ENCODE measurements around the gene ANKRD10. TPM values are rescaled to one million over a fixed set of nuclear protein-coding genes. Genes with fewer than 3 reads are reported as not detected.
"Not testable (repeated sequence)": the region's sequence is repeated elsewhere in the genome, so short reads cannot be mapped to it uniquely, and the experiment has no call there.

The ANKRD10 gene
- total RNA-seq, 2 donors from 2014 or later: 114 to 138 TPM

DNA sequence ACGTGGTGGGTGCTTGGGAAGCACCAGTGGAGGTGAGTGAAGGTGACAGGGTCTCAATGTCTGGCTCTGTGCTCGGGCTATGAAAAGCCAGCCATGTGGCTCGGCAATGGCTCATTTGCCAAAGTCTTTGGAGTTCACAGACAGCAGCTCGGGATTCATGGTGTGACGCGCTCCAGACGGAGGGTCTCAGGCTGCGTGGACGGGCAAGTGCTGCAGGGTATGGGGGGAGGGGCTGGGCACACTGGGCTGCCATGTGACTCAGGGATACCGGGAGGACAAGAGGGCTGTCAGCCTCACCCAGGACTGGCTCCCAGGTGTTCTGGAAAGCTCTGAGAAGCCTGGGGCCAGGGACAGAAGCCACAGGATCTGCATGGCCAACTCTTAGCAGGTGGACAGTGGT is 32.5 kb upstream of the ANKRD10 start:
- intact Hi-C loops (cut with DNase I): loop anchor here in 1 of 2 donors (10.0 kb wide), 1 partner anchor 97 kb away; no protein-coding TSS in a partner anchor
- not testable (repeated sequence) for DNase-seq (ENCODE audit: low spot score)

GRCh38 chr13:110945928-110946570 is 31.2 kb upstream of the ANKRD10 start:
- DNase-seq (ENCODE audit: low spot score): no peak
- intact Hi-C loops (cut with DNase I): loop anchor here in 1 of 2 donors (10.0 kb wide), 1 partner anchor 99 kb away; no protein-coding TSS in a partner anchor

DNA sequence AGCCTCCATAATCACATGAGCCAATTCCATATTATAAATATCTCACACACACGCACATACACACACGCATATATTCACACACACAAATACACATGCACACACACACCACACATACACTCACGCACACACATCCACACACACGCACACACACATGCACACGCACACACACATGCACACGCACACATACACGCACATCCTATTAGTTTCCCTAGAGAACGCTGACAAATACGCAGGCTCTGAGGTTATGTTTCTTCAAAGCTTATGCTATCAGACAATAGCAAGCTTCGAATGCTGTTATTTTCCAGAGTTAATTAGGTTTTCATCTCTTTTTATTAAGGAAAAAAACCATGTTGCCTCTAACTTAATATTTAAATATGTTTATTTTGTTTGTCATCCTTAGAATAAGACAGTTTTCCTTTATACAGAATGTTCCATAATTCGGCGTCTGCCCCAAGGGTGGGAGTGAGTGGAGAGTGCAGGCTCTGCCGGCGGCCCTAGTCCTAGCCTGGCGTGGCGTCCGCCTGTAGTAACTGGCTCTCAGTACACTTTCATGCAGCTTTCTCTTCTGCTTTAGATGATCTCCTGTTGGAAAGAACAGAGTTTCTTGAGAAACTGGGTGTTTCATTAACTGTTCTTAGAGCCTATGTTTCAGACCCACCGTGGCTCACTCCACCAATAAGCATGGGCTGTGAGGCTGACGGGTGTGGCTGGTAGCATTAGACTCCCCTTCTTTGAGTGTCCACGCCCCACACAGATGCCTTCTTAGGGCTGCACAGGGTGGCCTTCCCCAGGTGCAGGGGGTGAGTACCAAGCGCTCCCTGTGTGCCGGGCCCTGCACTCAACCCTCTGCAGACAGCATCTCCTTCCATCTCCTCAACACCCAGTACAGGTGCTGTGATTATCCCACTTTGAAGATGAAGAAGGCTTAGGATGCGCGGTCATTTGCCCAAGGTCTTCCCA is 30.4 kb upstream of the ANKRD10 start:
- DNase-seq (ENCODE audit: low spot score): no peak
- intact Hi-C loops (cut with DNase I): loop anchor here in 1 of 2 donors (10.0 kb wide), 1 partner anchor 100 kb away; no protein-coding TSS in a partner anchor

DNA sequence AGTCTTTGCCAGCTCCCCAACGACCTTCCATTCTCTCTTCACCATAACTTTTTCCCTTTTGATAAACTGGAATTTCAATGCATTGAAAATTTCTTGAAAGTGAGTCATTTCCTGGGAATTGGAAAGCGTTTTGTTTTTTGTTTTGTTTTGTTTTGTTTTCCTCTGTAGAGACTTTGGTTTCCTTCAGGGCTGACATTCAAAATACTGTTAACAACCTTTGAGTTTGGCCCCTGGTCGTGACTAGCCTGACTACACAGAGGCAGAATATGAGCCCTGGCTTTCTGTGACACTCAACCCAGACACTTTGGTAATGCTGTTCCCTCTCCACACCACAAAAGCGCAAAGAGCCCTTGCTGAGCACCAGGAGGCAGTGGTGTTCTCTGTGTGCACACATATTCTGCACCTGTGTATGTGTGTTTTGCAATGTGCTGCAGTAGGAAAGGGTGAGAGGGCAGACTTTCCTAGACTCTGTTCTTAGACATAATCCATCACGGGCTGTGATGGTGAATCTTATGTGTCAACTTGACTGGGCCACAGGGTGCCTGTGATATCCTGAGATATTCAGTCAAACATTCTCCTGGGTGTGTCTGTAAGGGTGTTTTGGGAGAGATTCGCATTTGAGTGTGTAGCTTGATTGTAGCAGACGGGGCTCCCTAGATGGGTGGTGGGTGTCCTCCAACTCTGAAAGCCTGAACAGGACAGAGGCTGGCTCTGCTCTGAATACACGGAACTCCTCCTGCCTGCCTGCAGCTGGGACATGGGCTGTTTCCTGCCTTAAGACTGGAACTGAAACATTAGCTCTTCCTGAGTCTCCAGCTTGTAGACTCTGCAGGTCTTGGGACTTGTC is 29.5 kb upstream of the ANKRD10 start:
- intact Hi-C loops (cut with DNase I): loop anchor here in 1 of 2 donors (10.0 kb wide), 1 partner anchor 100 kb away; no protein-coding TSS in a partner anchor
- no peak for DNase-seq (ENCODE audit: low spot score)

- DNase-seq (ENCODE audit: low spot score): no peak
- intact Hi-C loops (cut with DNase I): loop anchor here in 1 of 2 donors (10.0 kb wide), 1 partner anchor 102 kb away; no protein-coding TSS in a partner anchor
Measured at GRCh38 chr13:110942248-110942981, 27.5 kb upstream of the ANKRD10 start.

- intact Hi-C loops (cut with DNase I): loop anchor here in 1 of 2 donors (10.0 kb wide), 1 partner anchor 96 kb away; no protein-coding TSS in a partner anchor
- no peak for DNase-seq (ENCODE audit: low spot score)
Measured at GRCh38 chr13:110938662-110939421, 24.0 kb upstream of the ANKRD10 start.

DNA sequence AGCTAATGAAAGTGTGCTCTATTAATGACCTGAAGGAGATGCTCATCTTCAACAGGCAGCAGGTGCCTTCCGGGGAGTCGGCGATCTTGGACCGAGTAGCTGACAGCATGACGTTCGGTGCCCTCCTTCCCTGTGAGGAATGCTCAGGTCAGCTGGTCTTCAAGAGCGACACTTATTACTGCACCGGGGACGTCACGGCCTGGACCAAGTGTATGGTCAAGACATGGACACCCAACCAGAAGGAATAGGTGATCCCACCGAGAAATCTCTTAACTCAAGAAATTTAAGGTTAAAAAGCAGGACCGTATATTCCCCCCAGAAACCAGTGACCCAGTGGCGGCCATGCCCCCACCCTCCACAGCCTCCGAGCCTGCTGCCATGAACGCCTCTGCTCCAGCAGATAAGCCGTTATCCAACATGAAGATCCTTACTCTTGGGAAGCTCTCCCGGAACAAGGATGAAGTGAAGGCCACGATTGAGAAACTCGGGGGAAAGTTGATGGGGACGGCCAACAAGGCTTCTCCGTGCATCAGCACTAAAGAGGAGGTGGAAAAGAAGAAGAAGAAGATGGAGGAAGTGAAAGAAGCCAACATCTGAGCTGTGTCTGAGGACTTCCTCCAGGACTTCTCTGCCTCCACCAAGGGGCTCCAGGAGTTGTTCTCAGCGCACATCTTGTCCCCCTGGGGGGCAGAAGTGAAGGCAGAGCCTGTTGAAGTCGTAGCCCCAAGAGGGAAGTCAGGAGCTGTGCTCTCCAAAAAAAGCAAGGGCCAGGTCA is 22.8 kb upstream of the ANKRD10 start:
- intact Hi-C loops (cut with DNase I): loop anchor here in 1 of 2 donors (10.0 kb wide), 1 partner anchor 97 kb away; no protein-coding TSS in a partner anchor
- DNase-seq (ENCODE audit: low spot score): no peak

DNA sequence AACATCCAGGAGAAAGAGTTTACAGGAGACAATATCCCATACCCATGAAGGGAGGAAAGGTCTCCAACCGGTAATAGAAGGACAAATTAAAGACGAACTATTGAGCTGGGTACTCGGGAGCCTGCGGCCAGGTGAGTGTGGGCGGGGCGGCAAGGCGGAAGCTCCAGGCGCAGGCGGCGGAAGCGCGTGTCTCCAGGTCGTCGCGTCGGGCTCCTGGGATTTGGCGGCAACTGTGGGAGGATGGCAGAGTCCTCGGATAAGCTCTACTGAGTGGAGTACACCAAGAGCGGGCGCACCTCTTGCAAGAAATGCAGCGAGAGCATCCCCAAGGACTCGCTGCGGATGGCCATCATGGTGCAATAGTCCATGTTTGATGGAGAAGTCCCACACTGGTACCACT is 21.6 kb upstream of the ANKRD10 start:
- DNase-seq (ENCODE audit: low spot score): no peak
- intact Hi-C loops (cut with DNase I): loop anchor here in 1 of 2 donors (10.0 kb wide), 1 partner anchor 98 kb away; no protein-coding TSS in a partner anchor

DNA sequence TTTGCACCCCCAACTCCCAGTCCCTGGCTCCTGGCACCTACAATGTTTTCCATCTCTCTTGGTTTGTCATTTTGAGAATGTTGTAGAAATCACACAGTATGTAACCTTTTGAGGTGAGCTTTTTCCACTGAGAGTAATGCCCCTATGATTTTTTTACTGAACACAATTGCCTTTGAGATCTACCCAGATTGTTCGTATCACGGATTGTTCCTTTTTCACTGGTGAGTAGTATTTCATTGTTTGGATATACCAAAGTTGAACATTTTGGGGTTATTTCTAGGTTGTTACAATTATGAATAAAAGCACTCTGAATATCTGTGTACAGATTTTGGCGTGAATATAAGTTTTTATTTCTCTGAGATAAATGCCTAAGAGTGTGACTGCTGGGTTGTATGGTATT is 17.7 kb upstream of the ANKRD10 start:
- intact Hi-C loops (cut with DNase I): loop anchor here in 1 of 2 donors (10.0 kb wide), 1 partner anchor 102 kb away; no protein-coding TSS in a partner anchor
- DNase-seq (ENCODE audit: low spot score): no peak

- intact Hi-C loops (cut with DNase I): no loop called here
- no peak for DNase-seq (ENCODE audit: low spot score)
Measured at GRCh38 chr13:110929104-110929777, 14.4 kb upstream of the ANKRD10 start.

- intact Hi-C loops (cut with DNase I): no loop called here
- no peak for DNase-seq (ENCODE audit: low spot score)
Measured at GRCh38 chr13:110925023-110925612, 10.2 kb upstream of the ANKRD10 start.

DNA sequence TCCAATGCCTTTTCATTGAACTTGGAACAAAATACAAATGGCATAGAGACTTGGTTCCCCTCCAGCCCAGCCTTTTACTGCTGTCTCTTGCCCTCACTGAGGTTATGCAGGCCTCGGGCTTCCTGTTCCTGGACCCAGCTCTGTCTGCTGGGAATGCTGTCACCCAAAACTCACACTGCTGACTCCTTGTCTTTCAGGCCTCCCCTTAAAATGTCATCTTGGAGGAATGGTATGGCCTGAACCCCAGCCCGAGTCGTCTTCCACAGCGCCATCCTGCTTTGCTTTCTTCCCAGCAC is 9.7 kb upstream of the ANKRD10 start:
- DNase-seq (ENCODE audit: low spot score): no peak
- intact Hi-C loops (cut with DNase I): no loop called here

- no peak for DNase-seq (ENCODE audit: low spot score)
- intact Hi-C loops (cut with DNase I): no loop called here
Measured at GRCh38 chr13:110923777-110924638, 9.1 kb upstream of the ANKRD10 start.

GRCh38 chr13:110923086-110923485 is 8.2 kb upstream of the ANKRD10 start:
- DNase-seq (ENCODE audit: low spot score): no peak
- intact Hi-C loops (cut with DNase I): no loop called here

GRCh38 chr13:110922506-110922905 is 7.6 kb upstream of the ANKRD10 start:
- no peak for DNase-seq (ENCODE audit: low spot score)
- intact Hi-C loops (cut with DNase I): no loop called here

All from posterior vena cava (tissue), 2 donors.